Measurements from ENCODE around the gene HBB.
"Not testable (repeated sequence)": the region's sequence is repeated elsewhere in the genome, so short reads cannot be mapped to it uniquely, and the experiment has no call there.

Gene HBB

DNA sequence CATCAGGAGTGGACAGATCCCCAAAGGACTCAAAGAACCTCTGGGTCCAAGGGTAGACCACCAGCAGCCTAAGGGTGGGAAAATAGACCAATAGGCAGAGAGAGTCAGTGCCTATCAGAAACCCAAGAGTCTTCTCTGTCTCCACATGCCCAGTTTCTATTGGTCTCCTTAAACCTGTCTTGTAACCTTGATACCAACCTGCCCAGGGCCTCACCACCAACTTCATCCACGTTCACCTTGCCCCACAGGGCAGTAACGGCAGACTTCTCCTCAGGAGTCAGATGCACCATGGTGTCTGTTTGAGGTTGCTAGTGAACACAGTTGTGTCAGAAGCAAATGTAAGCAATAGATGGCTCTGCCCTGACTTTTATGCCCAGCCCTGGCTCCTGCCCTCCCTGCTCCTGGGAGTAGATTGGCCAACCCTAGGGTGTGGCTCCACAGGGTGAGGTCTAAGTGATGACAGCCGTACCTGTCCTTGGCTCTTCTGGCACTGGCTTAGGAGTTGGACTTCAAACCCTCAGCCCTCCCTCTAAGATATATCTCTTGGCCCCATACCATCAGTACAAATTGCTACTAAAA is at the start of gene HBB:
Gene HBB (minus strand): TSS at position 340 of the 579 bp plus-strand sequence. CDS start 50 bp downstream, at position 290.
- DNase-seq, result no peak

GRCh38 chr11:5275369-5276110 is 48.7 kb upstream of the HBB start:
- no peak for DNase-seq

DNA sequence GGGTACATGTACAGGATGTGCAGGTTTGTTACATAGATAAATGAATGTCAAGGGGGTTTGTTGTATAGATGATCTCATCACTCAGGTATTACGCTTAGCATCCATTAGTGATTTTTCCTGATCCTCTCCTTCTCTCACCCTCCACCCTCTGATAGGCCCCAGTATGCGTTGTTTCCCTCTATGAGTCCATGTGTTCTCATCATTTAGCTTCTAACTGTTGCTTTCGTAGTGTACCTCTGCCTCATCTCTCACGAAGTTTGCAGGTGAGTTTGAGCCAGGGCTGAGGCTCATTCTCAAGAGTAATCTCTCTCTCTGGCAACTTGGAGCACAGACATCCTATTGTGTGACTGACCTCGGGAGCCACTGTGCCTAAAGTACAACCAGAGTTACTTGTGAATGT is 47.5 kb upstream of the HBB start:
- no peak for DNase-seq

DNA sequence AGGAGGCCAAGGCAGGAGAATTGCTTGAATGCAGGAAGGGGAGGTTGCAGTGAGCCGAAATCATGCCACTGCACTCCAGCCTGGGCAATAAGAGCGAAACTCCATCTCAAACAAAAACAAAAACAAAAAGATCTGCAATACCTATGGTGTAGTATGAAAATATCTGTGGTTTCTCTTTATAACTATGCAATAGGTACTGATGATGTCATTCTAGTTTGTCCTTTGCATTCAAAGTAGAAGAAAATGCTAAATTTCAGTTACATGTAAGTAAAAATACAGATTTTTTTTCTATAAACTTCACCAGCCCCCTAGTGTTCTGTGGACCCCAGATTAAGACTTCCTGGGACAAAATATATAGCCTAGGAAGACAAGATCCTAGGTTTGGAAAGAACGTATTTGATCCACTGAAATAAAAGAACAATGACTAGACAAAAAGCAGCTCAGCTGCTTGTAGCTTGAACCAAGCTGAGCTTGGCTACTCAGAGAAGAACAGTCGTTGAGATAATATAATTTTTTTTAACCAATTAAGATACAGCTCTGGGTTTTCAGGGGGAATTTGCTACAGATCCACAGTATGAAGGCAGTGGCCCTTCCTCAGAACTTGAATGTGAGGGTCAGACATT is 45.6 kb upstream of the HBB start:
- no peak for DNase-seq

DNA sequence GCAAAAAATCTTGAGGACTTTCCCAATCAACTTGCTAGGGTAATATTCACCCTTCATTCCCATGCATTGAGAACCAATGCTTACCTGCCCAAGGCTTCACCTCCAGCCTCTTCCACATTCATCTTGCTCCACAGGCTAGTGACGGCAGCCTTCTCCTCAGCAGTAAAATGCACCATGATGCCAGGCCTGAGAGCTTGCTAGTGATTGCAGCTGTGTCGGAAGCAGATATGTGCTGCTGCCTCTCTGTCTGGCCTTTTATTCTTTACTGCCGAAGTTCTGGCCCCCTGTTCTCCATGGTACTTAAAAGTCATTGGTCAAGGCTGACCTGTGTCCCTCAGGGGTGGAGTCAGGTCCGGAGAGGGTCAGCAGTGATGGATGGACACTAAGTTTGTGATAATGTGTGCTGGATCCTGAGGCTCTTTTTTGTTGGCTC is 42.9 kb upstream of the HBB start, which contains the start of gene HBE1:
Gene HBE1 (minus strand): TSS at position 231 of the 433 bp plus-strand sequence. CDS start 55 bp downstream, at position 176.
- peak in 1 of 3 experiments; percentile 91 for DNase-seq

GRCh38 chr11:5267033-5267563 is 40.2 kb upstream of the HBB start:
- DNase-seq, result no peak

DNA sequence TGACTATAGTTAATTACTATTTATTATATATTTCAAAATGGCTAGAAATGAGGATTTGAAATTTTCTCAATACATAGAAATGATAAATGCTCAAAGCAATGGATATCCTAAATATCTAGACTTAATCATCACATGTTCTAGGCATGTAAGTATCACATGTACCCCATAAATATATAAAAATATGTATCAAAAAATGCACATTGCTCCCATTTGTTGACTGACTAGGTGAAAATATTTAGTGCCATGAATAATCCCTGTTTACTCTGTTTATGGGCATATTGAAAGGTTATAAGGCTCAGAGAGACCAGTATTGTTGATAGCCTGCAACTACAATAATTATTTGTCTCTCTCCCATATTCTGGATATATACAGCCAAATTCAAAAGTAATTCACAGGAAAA is 39.7 kb upstream of the HBB start:
- no peak for DNase-seq

DNA sequence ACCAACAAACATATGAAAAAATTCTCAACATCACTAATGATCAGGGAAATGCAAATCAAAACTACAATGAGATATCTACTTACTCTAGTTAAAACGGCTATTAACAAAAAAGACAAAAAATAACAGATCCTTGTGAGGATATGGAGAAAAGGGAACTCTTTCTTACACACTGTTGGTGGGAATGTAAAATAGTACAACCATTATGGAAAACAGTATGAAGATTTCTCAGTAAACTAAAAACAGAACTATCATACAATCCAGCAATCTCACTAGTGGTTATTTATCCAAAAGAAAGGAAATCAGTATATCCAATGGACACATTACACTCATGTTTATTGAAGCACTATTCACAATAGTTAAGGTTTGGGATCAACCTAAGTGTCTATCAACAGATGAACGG is 39.0 kb upstream of the HBB start:
- DNase-seq, result no peak

DNA sequence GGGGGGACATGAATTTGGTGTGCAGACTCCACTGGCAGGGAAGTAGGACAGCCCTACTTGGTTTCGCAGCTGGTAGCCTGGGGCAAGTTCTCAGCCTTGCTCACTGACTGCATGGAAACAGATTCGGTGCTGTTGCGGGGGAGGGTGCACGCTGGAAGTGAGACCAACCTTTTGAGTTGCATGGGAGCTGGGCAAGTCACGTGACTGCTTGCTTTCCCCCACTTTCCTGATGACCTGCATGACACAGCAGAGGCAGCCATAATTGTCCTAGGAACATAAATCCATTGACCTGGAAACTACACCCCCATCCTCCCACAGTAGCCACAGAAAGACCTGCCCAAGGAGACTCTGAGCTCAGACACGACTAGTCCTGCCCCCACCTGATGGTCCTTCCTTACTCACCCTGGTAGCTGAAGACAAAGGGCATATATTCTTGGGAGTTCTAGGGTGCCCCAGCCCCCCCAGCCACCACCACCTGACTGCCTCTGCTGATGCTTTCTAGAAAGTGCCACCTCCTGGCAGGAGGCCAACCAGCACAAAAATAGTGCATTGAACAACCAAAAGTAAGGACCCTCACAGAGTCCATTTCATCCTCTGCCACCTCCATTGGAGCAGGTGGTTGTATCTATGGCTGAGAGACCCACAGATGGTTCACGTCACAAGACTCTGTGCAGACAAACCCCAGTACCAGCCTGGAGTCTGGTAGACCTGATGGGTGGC is 31.8 kb upstream of the HBB start:
- DNase-seq, result no peak

DNA sequence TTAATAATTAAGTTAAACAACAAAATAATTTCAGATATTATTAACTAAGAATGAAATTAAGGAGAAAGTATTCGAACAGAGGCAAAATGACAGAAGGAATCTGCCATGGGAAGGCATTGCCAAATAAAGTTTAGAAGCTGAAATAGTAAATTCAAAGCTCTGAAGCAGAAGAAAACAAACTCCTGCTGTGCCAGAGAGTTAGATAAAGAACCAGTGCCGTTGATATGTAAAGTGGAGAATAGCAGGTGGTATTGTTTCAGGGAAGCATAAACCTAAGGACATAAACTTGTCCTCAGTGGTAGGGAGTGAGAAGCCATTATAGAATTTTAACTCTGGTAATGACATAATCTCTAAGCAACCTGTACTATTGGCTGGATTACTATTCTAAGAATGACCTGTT is 30.4 kb upstream of the HBB start:
- no peak for DNase-seq

DNA sequence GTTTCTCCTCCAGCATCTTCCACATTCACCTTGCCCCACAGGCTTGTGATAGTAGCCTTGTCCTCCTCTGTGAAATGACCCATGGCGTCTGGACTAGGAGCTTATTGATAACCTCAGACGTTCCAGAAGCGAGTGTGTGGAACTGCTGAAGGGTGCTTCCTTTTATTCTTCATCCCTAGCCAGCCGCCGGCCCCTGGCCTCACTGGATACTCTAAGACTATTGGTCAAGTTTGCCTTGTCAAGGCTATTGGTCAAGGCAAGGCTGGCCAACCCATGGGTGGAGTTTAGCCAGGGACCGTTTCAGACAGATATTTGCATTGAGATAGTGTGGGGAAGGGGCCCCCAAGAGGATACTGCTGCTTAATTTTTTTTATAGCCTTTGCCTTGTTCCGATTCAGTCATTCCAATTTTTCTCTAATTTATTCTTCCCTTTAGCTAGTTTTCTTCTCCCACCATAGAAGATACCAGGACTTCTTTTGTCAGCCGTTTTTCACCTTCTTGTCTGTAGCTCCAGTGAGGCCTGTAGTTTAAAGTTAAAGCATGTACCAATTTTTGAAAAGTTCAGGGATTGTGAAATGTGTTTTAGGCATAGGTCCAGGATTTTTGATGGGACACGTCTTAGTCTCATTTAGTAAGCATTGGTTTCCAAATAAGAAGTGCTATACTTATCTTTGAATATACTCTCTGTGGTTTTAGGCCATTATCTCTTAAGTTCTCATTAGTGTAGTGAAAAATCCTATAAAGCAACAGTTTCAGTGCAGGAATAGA is 28.0 kb upstream of the HBB start, which contains the start of gene HBG2:
Gene HBG2 (minus strand): TSS at position 136 of the 768 bp plus-strand sequence. CDS start 53 bp downstream, at position 83.
- not testable (repeated sequence) for DNase-seq

DNA sequence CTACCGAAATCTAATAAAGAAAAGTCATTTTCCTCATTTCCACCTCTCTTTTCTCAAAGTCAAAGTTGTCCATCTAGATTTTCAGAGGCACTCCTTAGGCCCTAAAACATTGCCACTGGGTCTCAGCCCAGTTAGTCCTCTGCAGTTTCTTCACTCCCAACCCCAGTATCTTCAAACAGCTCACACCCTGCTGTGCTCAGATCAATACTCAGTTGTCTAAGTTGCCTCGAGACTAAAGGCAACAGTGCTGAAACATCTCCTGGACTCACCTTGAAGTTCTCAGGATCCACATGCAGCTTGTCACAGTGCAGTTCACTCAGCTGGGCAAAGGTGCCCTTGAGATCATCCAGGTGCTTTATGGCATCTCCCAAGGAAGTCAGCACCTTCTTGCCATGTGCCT is 27.2 kb upstream of the HBB start:
- DNase-seq, result peak in 1 of 3 experiments; percentile 82

DNA sequence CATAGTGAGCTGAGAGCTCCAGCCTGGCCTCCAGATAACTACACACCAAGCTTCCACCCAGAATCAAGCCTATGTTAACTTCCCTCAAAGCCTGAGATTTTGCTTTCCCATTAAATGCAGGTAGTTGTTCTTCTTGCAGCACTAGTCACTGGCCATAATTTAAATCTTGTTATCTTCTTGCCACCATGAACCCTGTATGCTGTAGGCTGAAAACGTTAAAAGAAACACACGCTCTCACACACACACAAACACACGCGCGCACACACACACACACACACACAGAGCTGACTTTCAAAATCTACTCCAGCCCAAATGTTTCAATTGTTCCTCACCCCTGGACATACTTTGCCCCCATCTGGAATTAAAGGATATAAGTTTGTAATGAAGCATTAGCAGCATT is 26.6 kb upstream of the HBB start:
- not testable (repeated sequence) for DNase-seq

- DNase-seq, result no peak
Measured at GRCh38 chr11:5252919-5253265, 26.0 kb upstream of the HBB start.

DNA sequence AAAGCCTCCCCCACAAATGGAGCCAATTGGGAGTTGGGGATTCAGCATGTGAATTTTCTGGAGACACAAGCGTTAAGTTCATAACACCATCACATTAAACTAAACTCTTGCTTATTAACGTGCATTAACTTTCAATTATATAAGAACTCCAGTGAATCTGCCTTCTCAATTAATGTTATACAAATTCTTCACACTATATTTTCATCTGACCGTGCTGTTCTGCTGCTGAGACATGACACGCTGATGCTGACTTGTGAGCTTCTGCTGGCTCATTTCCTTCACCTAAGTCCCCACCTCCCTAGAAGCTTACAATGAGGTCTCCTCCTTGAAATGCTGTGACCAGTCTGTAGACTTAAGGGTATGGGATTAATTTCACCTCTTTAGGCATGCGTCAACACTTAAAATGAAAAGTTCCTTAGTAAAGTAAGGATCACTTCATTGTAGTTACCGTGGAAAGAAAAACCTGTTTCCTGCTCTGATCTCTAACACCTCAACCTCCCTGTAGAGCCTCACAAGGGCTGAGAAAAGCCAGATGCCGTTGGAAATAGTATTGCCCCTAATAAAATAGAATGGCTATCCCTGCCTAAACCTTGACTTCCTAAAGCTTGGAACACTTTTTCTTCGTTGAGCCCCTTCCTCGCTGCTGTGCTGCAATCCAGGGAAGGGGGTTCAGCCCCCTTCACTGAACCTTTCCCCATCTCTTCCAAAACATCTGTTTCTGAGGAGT is 25.5 kb upstream of the HBB start:
- DNase-seq, result no peak

GRCh38 chr11:5251746-5252145 is 24.9 kb upstream of the HBB start:
- DNase-seq, result no peak

GRCh38 chr11:5250543-5251204 is 23.8 kb upstream of the HBB start:
- no peak for DNase-seq

- not testable (repeated sequence) for DNase-seq
Measured at GRCh38 chr11:5249807-5250396, 23.0 kb upstream of the HBB start, which contains the start of gene HBG1. Gene HBG1, minus strand, starts transcription at chr11:5249857. Its CDS starts 53 bp downstream, at chr11:5249804.

- not testable (repeated sequence) for DNase-seq
Measured at GRCh38 chr11:5248498-5248897, 21.6 kb upstream of the HBB start.

DNA sequence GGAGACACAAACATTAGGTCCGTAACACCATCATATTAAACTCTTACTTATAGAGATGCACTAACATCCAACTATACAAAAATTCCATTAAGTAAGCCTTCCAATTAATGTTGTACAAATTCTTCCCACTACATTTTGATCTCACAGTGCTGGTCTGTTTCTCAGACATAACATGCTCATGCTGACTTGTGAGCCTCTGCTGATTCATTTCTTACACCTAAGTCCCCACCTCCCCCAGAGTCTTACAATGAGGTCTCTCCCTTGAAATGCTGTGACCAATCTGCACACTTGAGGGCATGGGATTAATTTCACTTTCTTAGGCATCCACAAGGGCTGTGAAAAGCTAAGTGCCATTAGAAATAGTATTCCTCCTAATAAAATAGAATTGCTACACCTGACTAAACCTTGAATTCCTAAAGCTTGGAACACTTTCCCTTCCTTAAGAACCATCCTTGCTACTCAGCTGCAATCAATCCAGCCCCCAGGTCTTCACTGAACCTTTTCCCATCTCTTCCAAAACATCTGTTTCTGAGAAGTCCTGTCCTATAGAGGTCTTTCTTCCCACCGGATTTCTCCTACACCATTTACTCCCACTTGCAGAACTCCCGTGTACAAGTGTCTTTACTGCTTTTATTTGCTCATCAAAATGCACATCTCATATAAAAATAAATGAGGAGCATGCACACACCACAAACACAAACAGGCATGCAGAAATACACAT is 20.8 kb upstream of the HBB start:
- DNase-seq, result no peak
